ENCODE data around the gene SFMBT2. TPM values are rescaled to one million over a fixed set of nuclear protein-coding genes. Genes with fewer than 3 reads are reported as not detected.
A peak's percentile ranks its signal among the peaks of the same experiment; 100 is the strongest.
"Not testable (repeated sequence)": the region's sequence is repeated elsewhere in the genome, so short reads cannot be mapped to it uniquely, and the experiment has no call there.

Gene SFMBT2
- total RNA-seq, 3 donors from 2014 or later (not counting 1 experiment from before 2014, with no cell fraction given), result 50.4 to 70.4 (median 52.2) TPM

GRCh38 chr10:7314170-7314569, 96.7 kb downstream of the SFMBT2 start:
- Mint-ChIP-seq H3K4me1 (peaks cover 74 to 86% of the 10 kb centered on the region in 2 donors), H3K9me3 (no peaks in the 10 kb centered on the region), H3K36me3 (no peaks in the 10 kb centered on the region), H3K4me3 (no peak overlapping the region), H3K27me3 (ENCODE audit: low read depth in 2 of 2) (no peaks in the 10 kb centered on the region), H3K27ac (peak overlapping the region in 1 of 2 donors; percentile 64)
- Histone ChIP-seq H3K4me3 (ENCODE audit: low read length) (no peak overlapping the region), H3K36me3 (ENCODE audit: control insufficient read depth, insufficient read depth, low read length) (no peaks in the 10 kb centered on the region), H3K9me3 (ENCODE audit: control insufficient read depth, insufficient read depth, low read length) (no peaks in the 10 kb centered on the region), H3K4me1 (ENCODE audit: control insufficient read depth, insufficient read depth, low read length) (peaks cover 31% of the 10 kb centered on the region), H3K27me3 (ENCODE audit: control insufficient read depth, insufficient read depth, low read length) (no peaks in the 10 kb centered on the region), H3K27ac (ENCODE audit: low read length) (no peak overlapping the region)
- no peak for TF ChIP-seq CTCF (IDR thresholded peaks at IDR 0.05)
- intact Hi-C loops (cut with micrococcal nuclease), result no loop called here
- ATAC-seq (no peak), DNase-seq (no peak)
- 92% methylated on average over 4 of the region's 4 CpGs for WGBS (ENCODE audit: insufficient coverage)

GRCh38 chr10:7312488-7312857, 98.4 kb downstream of the SFMBT2 start:
- peak overlapping the region in 1 of 2 donors; percentile 43 for H3K27ac Mint-ChIP-seq

GRCh38 chr10:7311850-7312487, 98.9 kb downstream of the SFMBT2 start:
- Mint-ChIP-seq H3K4me1 (peaks cover 80 to 87% of the 10 kb centered on the region in 2 donors), H3K27ac (peak overlapping the region in 1 of 2 donors; percentile 43)
- H3K9me3 Mint-ChIP-seq; H3K36me3 ChIP-seq (ENCODE audit: control insufficient read depth, insufficient read depth, low read length); H3K4me3 ChIP-seq (ENCODE audit: low read length); H3K36me3 Mint-ChIP-seq; H3K27me3 ChIP-seq (ENCODE audit: control insufficient read depth, insufficient read depth, low read length); H3K9me3 ChIP-seq (ENCODE audit: control insufficient read depth, insufficient read depth, low read length); ATAC-seq; intact Hi-C loops (cut with micrococcal nuclease); H3K27ac ChIP-seq (ENCODE audit: low read length); H3K27me3 Mint-ChIP-seq (ENCODE audit: low read depth in 2 of 2); H3K4me3 Mint-ChIP-seq; DNase-seq: not testable (repeated sequence)
- WGBS (ENCODE audit: insufficient coverage), result 97% methylated on average over 13 of the region's 13 CpGs
- peaks cover 17% of the 10 kb centered on the region for H3K4me1 ChIP-seq (ENCODE audit: control insufficient read depth, insufficient read depth, low read length)

More at GRCh38 chr10:7312488-7312857, 98.4 kb downstream of the SFMBT2 start:
- peaks cover 75 to 84% of the 10 kb centered on the region in 2 donors for H3K4me1 Mint-ChIP-seq
- no peak for DNase-seq
- ATAC-seq, result no peak
- H3K9me3 ChIP-seq (ENCODE audit: control insufficient read depth, insufficient read depth, low read length), result no peaks in the 10 kb centered on the region
- H3K27me3 ChIP-seq (ENCODE audit: control insufficient read depth, insufficient read depth, low read length), result no peaks in the 10 kb centered on the region
- TF ChIP-seq CTCF (IDR thresholded peaks at IDR 0.05), result no peak
- H3K4me3 ChIP-seq (ENCODE audit: low read length), result no peak overlapping the region
- no peaks in the 10 kb centered on the region for H3K9me3 Mint-ChIP-seq
- H3K27me3 Mint-ChIP-seq (ENCODE audit: low read depth in 2 of 2), result no peaks in the 10 kb centered on the region
- intact Hi-C loops (cut with micrococcal nuclease), result no loop called here
- H3K36me3 Mint-ChIP-seq, result no peaks in the 10 kb centered on the region
- H3K4me1 ChIP-seq (ENCODE audit: control insufficient read depth, insufficient read depth, low read length), result peaks cover 21% of the 10 kb centered on the region
- no peaks in the 10 kb centered on the region for H3K36me3 ChIP-seq (ENCODE audit: control insufficient read depth, insufficient read depth, low read length)
- no peak overlapping the region for H3K27ac ChIP-seq (ENCODE audit: low read length)
- 87% methylated on average over 6 of the region's 7 CpGs for WGBS (ENCODE audit: insufficient coverage)
- no peak overlapping the region for H3K4me3 Mint-ChIP-seq

GRCh38 chr10:7311218-7311849, 99.5 kb downstream of the SFMBT2 start:
- Mint-ChIP-seq H3K27ac (peak overlapping the region in 1 of 2 donors; percentile 37), H3K4me1 (peaks cover 79 to 86% of the 10 kb centered on the region in 2 donors), H3K9me3 (no peaks in the 10 kb centered on the region), H3K36me3 (no peaks in the 10 kb centered on the region), H3K4me3 (no peak overlapping the region), H3K27me3 (ENCODE audit: low read depth in 2 of 2) (no peaks in the 10 kb centered on the region)
- H3K9me3 ChIP-seq (ENCODE audit: control insufficient read depth, insufficient read depth, low read length), result no peaks in the 10 kb centered on the region
- intact Hi-C loops (cut with micrococcal nuclease), result no loop called here
- H3K4me1 ChIP-seq (ENCODE audit: control insufficient read depth, insufficient read depth, low read length), result peaks cover 13% of the 10 kb centered on the region
- no peak for DNase-seq
- H3K36me3 ChIP-seq (ENCODE audit: control insufficient read depth, insufficient read depth, low read length), result no peaks in the 10 kb centered on the region
- H3K4me3 ChIP-seq (ENCODE audit: low read length), result no peak overlapping the region
- no peaks in the 10 kb centered on the region for H3K27me3 ChIP-seq (ENCODE audit: control insufficient read depth, insufficient read depth, low read length)
- H3K27ac ChIP-seq (ENCODE audit: low read length), result no peak overlapping the region
- ATAC-seq, result no peak
- 96% methylated on average over 6 of the region's 9 CpGs for WGBS (ENCODE audit: insufficient coverage)
- TF ChIP-seq CTCF (IDR thresholded peaks at IDR 0.05), result no peak

Measured in natural killer cell (primary cell).